Fibroblast of lung (primary cell): ENCODE data around the gene RPSA. TPM values are rescaled to one million over a fixed set of nuclear protein-coding genes. Genes with fewer than 3 reads are reported as not detected.

Experiments used
- DNase-seq, 2 donors: peaks; one replicate each; pipeline versions ENCODE4 v3.0.0 to v3.0.0-alpha.2; 2010; ENCODE audit warnings: low read depth in 2 of 2
- H2AFZ ChIP-seq: 2 replicates; pipeline ENCODE4 v1.5.1; 2012; ENCODE audit warnings: low read length, control low read depth, inconsistent platforms
- H3K27ac ChIP-seq: 2 replicates; pipeline ENCODE4 v1.5.1; 2011; ENCODE audit warnings: low read length, control low read depth; ENCODE audit not compliant: insufficient read depth
- H3K27me3 ChIP-seq: 2 replicates; pipeline ENCODE4 v1.5.1; 2011; ENCODE audit warnings: mild to moderate bottlenecking, low read length; ENCODE audit not compliant: control insufficient read depth, insufficient read depth
- H3K36me3 ChIP-seq: 2 replicates; pipeline ENCODE4 v1.5.1; 2011; ENCODE audit warnings: low read length; ENCODE audit not compliant: control insufficient read depth, insufficient read depth
- H3K4me1 ChIP-seq: 2 replicates; pipeline ENCODE4 v1.5.1; 2011; ENCODE audit warnings: low read length; ENCODE audit not compliant: control insufficient read depth, insufficient read depth; ENCODE audit errors: extremely low read depth
- H3K4me2 ChIP-seq: 2 replicates; pipeline ENCODE4 v1.5.1; 2011; ENCODE audit warnings: low read length, control low read depth; ENCODE audit not compliant: insufficient read depth; ENCODE audit errors: extremely low read depth
- H3K4me3 ChIP-seq, 4 experiments: fragments of 200-600 bp in 1 of 4; sonication (generic) in 1 of 4; replicated peaks in 1 of 4; 2 replicates each; pipeline ENCODE4 v1.5.1; 2011 to 2016; ENCODE audit warnings: low read length in 4 of 4, low read depth in 3 of 4, mild to moderate bottlenecking in 3 of 4, control low read depth in 2 of 4, inconsistent platforms in 1 of 4, mixed read lengths in 1 of 4; ENCODE audit not compliant: insufficient read depth in 1 of 4; ENCODE audit errors: control extremely low read depth in 1 of 4
- H3K79me2 ChIP-seq: 2 replicates; pipeline ENCODE4 v1.5.1; 2012; ENCODE audit warnings: mild to moderate bottlenecking, low read length, inconsistent platforms; ENCODE audit not compliant: control insufficient read depth, insufficient read depth
- H3K9ac ChIP-seq: 2 replicates; pipeline ENCODE4 v1.5.1; 2011; ENCODE audit warnings: mild to moderate bottlenecking, low read length, control low read depth; ENCODE audit not compliant: insufficient read depth
- H3K9me3 ChIP-seq: 2 replicates; pipeline ENCODE4 v1.5.1; 2012; ENCODE audit warnings: low read depth, low read length; ENCODE audit not compliant: control insufficient read depth, insufficient read depth
- H4K20me1 ChIP-seq: 2 replicates; pipeline ENCODE4 v1.5.1; 2011; ENCODE audit warnings: low read length; ENCODE audit not compliant: control insufficient read depth, insufficient read depth; ENCODE audit errors: extremely low read depth
- EZH2 ChIP-seq: IDR thresholded peaks from 2 replicates; pipeline ENCODE4 v1.5.1; 2012; ENCODE audit warnings: low read length, control low read depth, mild to moderate bottlenecking; ENCODE audit errors: missing control alignments
- polyA plus RNA-seq, 2 donors: library from polyadenylated mRNA; depleted of rRNA in 1 of 2; stranded (reverse) in 1 of 2; unstranded in 1 of 2; fragments of >200 nt; gene quantifications; 2 replicates each; pipeline ENCODE4 v1.2.1, GENCODE V29; 2011 to 2012; ENCODE audit warnings: missing spikeins in 1 of 2
- total RNA-seq: library from RNA; depleted of rRNA; stranded (reverse); fragments of >200 nt; gene quantifications from 2 replicates; pipeline ENCODE4 v1.2.1, GENCODE V29; 2014
- TF ChIP-seq, protein P1 (sequence below), 2 donors: IDR thresholded peaks in 1 of 2; conservative IDR thresholded peaks in 1 of 2; 1 replicate in 1 of 2; 2 replicates in 1 of 2; pipeline ENCODE4 v1.5.1; 2011 to 2012; ENCODE audit warnings: low read length in 2 of 2, control low read depth in 1 of 2, inconsistent platforms in 1 of 2, low read depth in 1 of 2, mild to moderate bottlenecking in 1 of 2

Gene RPSA
- total and polyA plus RNA-seq, 2 donors (not counting 1 experiment from before 2014, with no cell fraction given) = 1,607 to 2,369 TPM

DNA sequence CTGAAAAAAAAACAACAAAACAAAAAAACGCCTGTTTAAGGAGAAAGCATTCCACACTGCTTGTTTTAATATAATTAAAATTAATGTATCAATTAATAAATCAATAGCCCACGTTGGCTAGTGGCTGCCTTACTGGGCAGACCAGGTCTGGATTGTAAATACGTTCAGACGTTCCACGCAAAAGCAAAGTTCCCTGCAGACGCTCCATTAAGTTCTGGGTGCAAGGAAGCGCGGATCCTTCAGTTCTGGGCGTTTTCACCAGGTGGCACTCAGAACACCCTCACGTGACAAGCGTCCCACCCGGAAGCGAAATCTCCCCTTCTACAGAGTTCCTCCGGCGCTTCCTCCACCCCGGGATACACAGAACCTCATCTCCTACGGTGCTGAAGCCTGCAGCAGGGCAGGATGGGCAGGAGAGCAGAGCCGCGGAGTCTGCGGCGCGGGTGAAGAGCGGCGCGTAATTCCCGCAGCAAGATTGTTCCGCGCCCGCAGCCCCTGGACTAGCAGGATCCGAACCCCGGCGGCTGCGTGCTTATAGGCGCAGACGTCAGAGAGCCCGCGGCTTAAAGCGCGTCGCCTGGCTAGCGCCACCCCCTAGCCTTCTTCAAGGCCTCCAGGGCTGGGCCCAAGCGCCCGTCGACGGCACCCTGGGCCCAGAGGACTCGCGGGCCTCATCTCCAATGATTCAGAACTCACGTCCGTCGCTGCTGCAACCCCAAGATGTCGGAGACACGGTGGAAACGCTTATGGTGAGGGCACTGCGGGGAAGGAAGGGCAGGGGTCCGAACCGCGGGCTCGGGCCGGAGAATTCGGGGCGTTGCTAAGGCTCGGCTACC is 23.3 kb upstream of the RPSA start, which contains the start of gene SLC25A38:
Gene SLC25A38, plus strand, starts transcription at position 326 of the 836 bp plus-strand sequence. Its CDS starts 355 bp downstream, at position 681.
- Histone ChIP-seq H3K9me3 (no peaks in the 10 kb centered on the region), H3K27me3 (no peaks in the 10 kb centered on the region), H4K20me1 (no peaks in the 10 kb centered on the region), H2AFZ (peak within 1 kb of the TSS; percentile 84), H3K36me3 (peaks cover 2% of the 10 kb centered on the region), H3K27ac (peak within 1 kb of the TSS; percentile 96), H3K4me1 (peaks cover 3% of the 10 kb centered on the region), H3K79me2 (peaks cover 40% of the 10 kb centered on the region), H3K4me2 (peak within 1 kb of the TSS; percentile 94), H3K4me3 (peak within 1 kb of the TSS; percentile 71 to 90 (median 81)), H3K9ac (peak within 1 kb of the TSS; percentile 93)
- TF ChIP-seq, protein P1, sequence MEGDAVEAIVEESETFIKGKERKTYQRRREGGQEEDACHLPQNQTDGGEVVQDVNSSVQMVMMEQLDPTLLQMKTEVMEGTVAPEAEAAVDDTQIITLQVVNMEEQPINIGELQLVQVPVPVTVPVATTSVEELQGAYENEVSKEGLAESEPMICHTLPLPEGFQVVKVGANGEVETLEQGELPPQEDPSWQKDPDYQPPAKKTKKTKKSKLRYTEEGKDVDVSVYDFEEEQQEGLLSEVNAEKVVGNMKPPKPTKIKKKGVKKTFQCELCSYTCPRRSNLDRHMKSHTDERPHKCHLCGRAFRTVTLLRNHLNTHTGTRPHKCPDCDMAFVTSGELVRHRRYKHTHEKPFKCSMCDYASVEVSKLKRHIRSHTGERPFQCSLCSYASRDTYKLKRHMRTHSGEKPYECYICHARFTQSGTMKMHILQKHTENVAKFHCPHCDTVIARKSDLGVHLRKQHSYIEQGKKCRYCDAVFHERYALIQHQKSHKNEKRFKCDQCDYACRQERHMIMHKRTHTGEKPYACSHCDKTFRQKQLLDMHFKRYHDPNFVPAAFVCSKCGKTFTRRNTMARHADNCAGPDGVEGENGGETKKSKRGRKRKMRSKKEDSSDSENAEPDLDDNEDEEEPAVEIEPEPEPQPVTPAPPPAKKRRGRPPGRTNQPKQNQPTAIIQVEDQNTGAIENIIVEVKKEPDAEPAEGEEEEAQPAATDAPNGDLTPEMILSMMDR (conservative IDR thresholded peaks at IDR 0.05 in 1 of 2, IDR thresholded peaks at IDR 0.05 in 1 of 2; ENCODE audit: low read depth in 1 of 2, low read length in 2 of 2) = peak; percentile 35 to 48
- TF ChIP-seq EZH2 = no peak
- peak; percentile 88 to 90 for DNase-seq

DNA sequence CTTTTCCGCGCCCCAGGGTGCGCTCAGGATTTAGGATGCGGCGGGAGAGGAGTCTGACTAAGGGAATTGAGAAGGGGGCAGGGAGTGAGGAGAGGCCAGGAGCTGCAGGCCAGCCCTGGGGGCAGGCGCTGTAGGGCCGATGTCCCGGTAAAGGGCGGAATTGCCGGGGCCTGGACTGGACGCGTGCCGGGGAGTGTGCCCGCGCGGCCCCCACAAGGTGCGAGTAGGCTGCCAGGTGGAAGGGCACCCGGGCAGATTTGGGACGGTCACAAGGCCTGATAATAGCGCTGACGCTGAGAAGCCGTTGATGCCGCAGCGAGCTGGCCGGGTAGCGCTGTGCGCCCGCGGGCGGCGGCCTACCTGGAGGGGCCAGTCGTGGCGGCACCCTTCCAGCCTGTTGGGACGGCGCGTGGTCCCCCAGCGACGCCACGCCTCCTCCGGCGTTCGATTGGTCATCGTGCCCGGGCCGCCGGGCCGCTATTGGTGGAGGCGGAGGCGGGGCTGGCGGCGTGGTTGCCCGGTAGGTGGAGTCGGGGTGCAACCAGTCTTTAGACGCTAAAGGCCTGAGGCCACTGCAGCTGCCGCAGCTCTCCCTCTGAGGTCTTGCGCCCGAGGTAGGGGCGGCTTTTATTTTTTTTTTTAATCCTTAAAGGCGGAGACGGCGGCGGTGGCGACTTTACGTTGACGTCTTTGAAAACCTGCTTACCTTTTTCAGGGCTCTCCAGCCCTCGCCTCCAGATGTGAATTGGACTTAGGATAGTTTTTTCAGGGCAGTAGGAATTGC is 22.4 kb upstream of the RPSA start:
- Histone ChIP-seq H4K20me1 (no peaks in the 10 kb centered on the region), H3K4me1 (peaks cover 3% of the 10 kb centered on the region), H3K4me2 (peak overlapping the region; percentile 94), H3K79me2 (peaks cover 42% of the 10 kb centered on the region), H3K9ac (peak overlapping the region; percentile 93), H3K27me3 (no peaks in the 10 kb centered on the region), H3K9me3 (no peaks in the 10 kb centered on the region), H3K36me3 (peaks cover 2% of the 10 kb centered on the region), H3K27ac (peak overlapping the region; percentile 96), H3K4me3 (peak overlapping the region; percentile 71 to 90 (median 81)), H2AFZ (peak overlapping the region; percentile 84)
- TF ChIP-seq, protein P1 (conservative IDR thresholded peaks at IDR 0.05 in 1 of 2, IDR thresholded peaks at IDR 0.05 in 1 of 2; ENCODE audit: low read depth in 1 of 2, low read length in 2 of 2) = no peak
- no peak for TF ChIP-seq EZH2
- DNase-seq = peak; percentile 89 to 92

DNA sequence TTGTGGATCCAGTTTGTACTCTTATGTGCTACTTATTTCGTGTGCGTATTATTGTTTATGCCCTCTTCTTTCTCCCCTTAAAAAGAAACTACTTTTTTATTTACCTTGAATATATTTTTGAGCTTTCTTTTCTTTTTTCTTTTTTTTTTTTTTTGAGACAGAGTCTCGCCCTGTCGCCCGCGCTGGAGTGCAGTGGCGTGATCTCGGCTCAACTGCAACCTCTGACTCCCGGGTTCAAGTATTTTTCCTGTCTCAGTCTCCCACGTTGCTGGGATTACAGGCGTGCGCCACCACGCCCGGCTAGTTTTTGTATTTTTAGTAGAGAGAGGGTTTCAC is 21.9 kb upstream of the RPSA start:
- Histone ChIP-seq H3K36me3 (peaks cover 2% of the 10 kb centered on the region), H3K9ac (peak overlapping the region; percentile 20), H2AFZ (no peak overlapping the region), H3K4me1 (peaks cover 3% of the 10 kb centered on the region), H3K9me3 (no peaks in the 10 kb centered on the region), H3K4me2 (peak overlapping the region; percentile 93), H3K79me2 (peaks cover 46% of the 10 kb centered on the region), H3K27ac (peak overlapping the region; percentile 12), H3K4me3 (peak overlapping the region; percentile 65 to 90 (median 80)), H4K20me1 (no peaks in the 10 kb centered on the region), H3K27me3 (no peaks in the 10 kb centered on the region)
- TF ChIP-seq, protein P1 (conservative IDR thresholded peaks at IDR 0.05 in 1 of 2, IDR thresholded peaks at IDR 0.05 in 1 of 2; ENCODE audit: low read depth in 1 of 2, low read length in 2 of 2) = no peak
- no peak for TF ChIP-seq EZH2
- DNase-seq = no peak
